Activated effector memory CD4-positive, alpha-beta T cell treated with Interleukin-2 at 50 U/mL for 16 hours (primary cell): ENCODE results near the gene GLT1D1.

Experiments used
- DNase-seq: peaks from one replicate; pipeline ENCODE4 v3.0.0-alpha.2; 2020

GLT1D1 gene

DNA sequence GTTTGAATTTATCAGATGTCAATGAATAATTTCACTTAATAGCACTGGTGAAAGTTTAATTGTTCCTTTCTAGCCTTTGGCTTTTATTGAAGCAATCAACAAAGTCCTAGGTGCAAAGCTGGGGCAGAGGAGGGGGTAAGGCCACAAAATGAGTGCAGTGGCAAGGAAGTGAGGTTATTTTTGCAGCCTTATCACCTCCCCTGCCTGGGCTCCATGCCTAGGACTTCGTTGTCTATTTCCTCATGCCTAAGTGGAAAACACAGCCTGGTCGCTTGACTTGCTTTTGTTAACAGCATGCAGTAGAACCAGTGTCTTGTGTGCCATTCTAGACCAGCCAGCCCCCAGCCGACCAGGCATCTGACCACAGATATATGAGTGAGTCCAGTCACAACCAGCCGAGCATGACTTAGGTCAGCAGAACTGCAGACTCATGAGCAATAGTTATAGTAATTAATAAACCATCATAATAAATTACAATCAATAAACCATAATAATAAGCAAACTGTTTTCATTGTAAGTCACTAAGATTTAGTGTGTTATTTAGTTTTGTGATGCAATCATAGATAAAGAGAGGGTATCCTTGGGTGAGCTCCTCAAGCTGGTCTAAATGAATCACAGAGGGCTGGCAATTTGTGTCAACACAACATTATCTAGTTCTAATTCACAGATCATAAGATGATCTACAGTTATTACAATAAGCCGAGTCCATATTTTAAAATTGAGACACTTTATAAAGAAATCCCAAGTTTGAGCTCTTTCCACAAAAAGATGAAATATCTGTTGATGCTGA is 156.8 kb downstream of the GLT1D1 start:
- DNase-seq, result no peak

DNA sequence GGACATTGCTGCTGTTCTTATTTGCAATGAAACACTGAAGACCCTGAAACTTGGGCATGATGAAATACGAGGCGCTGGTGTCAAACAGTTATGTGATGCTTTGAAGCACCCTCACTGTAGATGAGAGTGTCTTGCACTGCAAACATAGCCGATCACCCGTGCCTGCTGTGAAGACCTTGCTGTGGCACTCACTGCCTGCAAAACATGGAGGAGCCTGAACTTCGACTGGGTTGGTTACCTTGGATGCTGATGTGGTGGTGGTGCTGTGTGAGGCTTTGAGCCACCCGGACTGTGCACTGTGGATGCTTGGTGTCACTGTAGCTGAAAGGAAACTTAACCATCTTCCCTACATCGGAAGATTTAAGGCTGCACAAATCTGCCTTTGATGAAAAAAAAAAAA is 162.9 kb downstream of the GLT1D1 start:
- no peak for DNase-seq

DNA sequence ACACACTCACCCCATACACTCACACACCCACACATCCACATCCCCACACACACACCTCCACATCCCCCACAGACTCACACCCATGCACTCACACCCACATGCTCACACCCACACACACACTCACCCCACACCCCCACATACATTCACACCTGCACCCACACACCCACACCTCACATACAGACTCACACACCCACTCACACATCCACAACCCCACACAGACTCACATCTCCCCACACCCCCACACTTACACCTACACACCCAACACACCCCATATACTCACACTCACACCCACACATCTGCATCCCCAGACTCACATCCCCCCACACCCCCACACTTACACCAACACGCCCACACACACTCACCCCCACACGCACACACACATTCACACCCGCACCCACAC is 171.8 kb downstream of the GLT1D1 start:
- DNase-seq, result no peak

DNA sequence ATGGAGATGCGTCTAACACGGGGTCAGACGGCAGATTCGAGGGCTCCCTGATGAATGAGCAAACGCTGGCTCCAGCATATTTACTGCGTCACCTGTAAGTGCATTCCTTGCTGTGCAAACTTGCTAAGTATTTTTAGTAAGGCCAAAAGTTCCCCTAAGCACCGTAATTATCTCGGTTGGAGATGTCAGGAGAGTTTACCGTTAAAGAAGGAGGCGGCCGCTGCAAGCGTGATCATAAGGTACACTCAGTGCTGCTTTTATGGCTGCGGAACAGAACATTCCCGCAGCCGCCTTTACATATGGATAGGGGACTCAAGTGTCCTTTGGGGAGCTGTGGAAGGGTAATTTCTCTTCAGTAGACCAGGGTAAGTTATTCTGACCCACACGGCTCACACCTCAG is 175.6 kb downstream of the GLT1D1 start:
- DNase-seq, result no peak
